Activated naive CD4-positive, alpha-beta T cell treated with anti-CD3 and anti-CD28 coated beads, Interleukin-2, amount 10 ng/mL, durations not matched to agents 7 days and 5 days (primary cell): ENCODE measurements around the gene SLC6A20.

ENCODE experiments used
- CTCF ChIA-PET: fragments of 350-600 bp; sonication (Branson Sonifier 250); formaldehyde crosslinking; loops from one replicate; lab custom pipeline; 2021; ENCODE audit warnings: antibody characterized with exemption; lab: Charles Lee
- DNase-seq: peaks from one replicate; pipeline ENCODE4 v3.0.0-alpha.2; 2020
- H3K27ac Mint-ChIP-seq: one replicate; pipeline ENCODE4 v1.8.0; 2021; ENCODE audit warnings: mild to moderate bottlenecking, moderate library complexity, mixed read lengths
- H3K27me3 Mint-ChIP-seq: one replicate; pipeline ENCODE4 v1.8.0; 2021; ENCODE audit warnings: mild to moderate bottlenecking, mixed read lengths
- H3K36me3 Mint-ChIP-seq: one replicate; pipeline ENCODE4 v1.8.0; 2021; ENCODE audit warnings: mixed read lengths
- H3K4me1 Mint-ChIP-seq: one replicate; pipeline ENCODE4 v1.8.0; 2021; ENCODE audit warnings: mixed read lengths
- H3K4me3 Mint-ChIP-seq: one replicate; pipeline ENCODE4 v1.8.0; 2021; ENCODE audit warnings: mild to moderate bottlenecking, moderate library complexity, mixed read lengths
- H3K9me3 Mint-ChIP-seq: one replicate; pipeline ENCODE4 v1.8.0; 2021; ENCODE audit warnings: mixed read lengths

The SLC6A20 gene

GRCh38 chr3:45724911-45725310, 71.4 kb downstream of the SLC6A20 start:
- no peaks in the 10 kb centered on the region for H3K9me3 Mint-ChIP-seq
- DNase-seq, result no peak
- no peak overlapping the region for H3K27ac Mint-ChIP-seq
- CTCF ChIA-PET, result no interaction called here
- peaks cover 68% of the 10 kb centered on the region for H3K36me3 Mint-ChIP-seq
- H3K4me3 Mint-ChIP-seq, result no peak overlapping the region
- H3K27me3 Mint-ChIP-seq, result no peaks in the 10 kb centered on the region
- H3K4me1 Mint-ChIP-seq, result peaks cover 5% of the 10 kb centered on the region

- Mint-ChIP-seq H3K4me3 (no peak overlapping the region), H3K9me3 (no peaks in the 10 kb centered on the region), H3K36me3 (peaks cover 60% of the 10 kb centered on the region), H3K27ac (no peak overlapping the region), H3K4me1 (no peaks in the 10 kb centered on the region), H3K27me3 (no peaks in the 10 kb centered on the region)
- DNase-seq, result no peak
- CTCF ChIA-PET, result interaction anchor here (1.1 kb wide), 1 partner anchor 174 kb away, joined by 3 read pairs; no protein-coding TSS in a partner anchor
Observed at GRCh38 chr3:45719655-45720487, 76.5 kb downstream of the SLC6A20 start.

GRCh38 chr3:45716790-45717336, 79.5 kb downstream of the SLC6A20 start:
- H3K4me3 Mint-ChIP-seq, result no peak overlapping the region
- CTCF ChIA-PET, result no interaction called here
- no peak overlapping the region for H3K27ac Mint-ChIP-seq
- peaks cover 49% of the 10 kb centered on the region for H3K36me3 Mint-ChIP-seq
- H3K27me3 Mint-ChIP-seq, result no peaks in the 10 kb centered on the region
- no peaks in the 10 kb centered on the region for H3K9me3 Mint-ChIP-seq
- DNase-seq, result no peak
- no peaks in the 10 kb centered on the region for H3K4me1 Mint-ChIP-seq

- Mint-ChIP-seq H3K36me3 (peaks cover 53% of the 10 kb centered on the region), H3K4me3 (no peak overlapping the region), H3K27ac (no peak overlapping the region)
Observed at GRCh38 chr3:45715945-45716344, 80.4 kb downstream of the SLC6A20 start.

GRCh38 chr3:45712434-45713110, 83.8 kb downstream of the SLC6A20 start:
- CTCF ChIA-PET, result interaction anchor here (1.4 kb wide), 1 partner anchor 16 kb away, joined by 3 read pairs; no protein-coding TSS in a partner anchor
- no peak for DNase-seq
- no peaks in the 10 kb centered on the region for H3K9me3 Mint-ChIP-seq
- no peak overlapping the region for H3K27ac Mint-ChIP-seq
- H3K4me3 Mint-ChIP-seq, result no peak overlapping the region
- H3K4me1 Mint-ChIP-seq, result peaks cover 4% of the 10 kb centered on the region
- H3K36me3 Mint-ChIP-seq, result peaks cover 53% of the 10 kb centered on the region
- H3K27me3 Mint-ChIP-seq, result no peaks in the 10 kb centered on the region

More at GRCh38 chr3:45715945-45716344, 80.4 kb downstream of the SLC6A20 start:
- H3K27me3 Mint-ChIP-seq, result no peaks in the 10 kb centered on the region
- CTCF ChIA-PET, result interaction anchor here (1.2 kb wide), 1 partner anchor 674 kb away, joined by 3 read pairs; no protein-coding TSS in a partner anchor
- H3K9me3 Mint-ChIP-seq, result no peaks in the 10 kb centered on the region
- DNase-seq, result no peak
- H3K4me1 Mint-ChIP-seq, result peaks cover 2% of the 10 kb centered on the region

GRCh38 chr3:45711931-45712330, 84.4 kb downstream of the SLC6A20 start:
- H3K36me3 Mint-ChIP-seq, result peaks cover 55% of the 10 kb centered on the region
- H3K9me3 Mint-ChIP-seq, result no peaks in the 10 kb centered on the region
- CTCF ChIA-PET, result no interaction called here
- no peaks in the 10 kb centered on the region for H3K27me3 Mint-ChIP-seq
- no peak overlapping the region for H3K4me3 Mint-ChIP-seq
- H3K27ac Mint-ChIP-seq, result no peak overlapping the region
- no peak for DNase-seq
- peaks cover 4% of the 10 kb centered on the region for H3K4me1 Mint-ChIP-seq

- Mint-ChIP-seq H3K9me3 (no peaks in the 10 kb centered on the region), H3K27ac (peak overlapping the region; percentile 42), H3K4me3 (no peak overlapping the region), H3K27me3 (no peaks in the 10 kb centered on the region), H3K36me3 (peaks cover 50% of the 10 kb centered on the region), H3K4me1 (peaks cover 27% of the 10 kb centered on the region)
- DNase-seq, result no peak
- CTCF ChIA-PET, result no interaction called here
Observed at GRCh38 chr3:45705839-45706808, 90.2 kb downstream of the SLC6A20 start.
